BE2C (cell line): ENCODE data around the gene RPS13. TPM values are rescaled to one million over a fixed set of nuclear protein-coding genes. Genes with fewer than 3 reads are reported as not detected.
A peak's percentile ranks its signal among the peaks of the same experiment; 100 is the strongest.
"Not testable (repeated sequence)": the region's sequence is repeated elsewhere in the genome, so short reads cannot be mapped to it uniquely, and the experiment has no call there.

Experiments used
- DNase-seq: peaks from one replicate; pipeline ENCODE4 v3.0.0-alpha.2; 2020
- H3K27me3 ChIP-seq: fragments of 250-450 bp; sonication (Bioruptor Pico); 2 replicates; pipeline ENCODE4 v1.5.1; 2020; ENCODE audit warnings: mild to moderate bottlenecking
- H3K36me3 ChIP-seq: fragments of 250-450 bp; sonication (Bioruptor Pico); 2 replicates; pipeline ENCODE4 v1.5.1; 2020; ENCODE audit warnings: mild to moderate bottlenecking
- H3K4me1 ChIP-seq: fragments of 250-450 bp; sonication (Bioruptor Pico); 2 replicates; pipeline ENCODE4 v1.5.1; 2020
- H3K4me3 ChIP-seq: 2 replicates; pipeline ENCODE4 v1.5.1; 2011; ENCODE audit warnings: low read depth, low read length
- H3K9me3 ChIP-seq: fragments of 250-450 bp; sonication (Bioruptor Pico); 2 replicates; pipeline ENCODE4 v1.5.1; 2020
- polyA plus RNA-seq: library from polyadenylated mRNA; unstranded; fragments of >200 nt; gene quantifications from one replicate; pipeline ENCODE4 v1.2.1, GENCODE V29; 2012; ENCODE audit warnings: low read depth, missing spikeins; ENCODE audit not compliant: insufficient read length, insufficient read depth
- TF ChIP-seq, protein P1 (sequence below): IDR thresholded peaks from 2 replicates; pipeline ENCODE4 v1.5.1; 2012; ENCODE audit warnings: mild to moderate bottlenecking, low read depth, low read length

Gene RPS13
- polyA plus RNA-seq = 996 TPM

DNA sequence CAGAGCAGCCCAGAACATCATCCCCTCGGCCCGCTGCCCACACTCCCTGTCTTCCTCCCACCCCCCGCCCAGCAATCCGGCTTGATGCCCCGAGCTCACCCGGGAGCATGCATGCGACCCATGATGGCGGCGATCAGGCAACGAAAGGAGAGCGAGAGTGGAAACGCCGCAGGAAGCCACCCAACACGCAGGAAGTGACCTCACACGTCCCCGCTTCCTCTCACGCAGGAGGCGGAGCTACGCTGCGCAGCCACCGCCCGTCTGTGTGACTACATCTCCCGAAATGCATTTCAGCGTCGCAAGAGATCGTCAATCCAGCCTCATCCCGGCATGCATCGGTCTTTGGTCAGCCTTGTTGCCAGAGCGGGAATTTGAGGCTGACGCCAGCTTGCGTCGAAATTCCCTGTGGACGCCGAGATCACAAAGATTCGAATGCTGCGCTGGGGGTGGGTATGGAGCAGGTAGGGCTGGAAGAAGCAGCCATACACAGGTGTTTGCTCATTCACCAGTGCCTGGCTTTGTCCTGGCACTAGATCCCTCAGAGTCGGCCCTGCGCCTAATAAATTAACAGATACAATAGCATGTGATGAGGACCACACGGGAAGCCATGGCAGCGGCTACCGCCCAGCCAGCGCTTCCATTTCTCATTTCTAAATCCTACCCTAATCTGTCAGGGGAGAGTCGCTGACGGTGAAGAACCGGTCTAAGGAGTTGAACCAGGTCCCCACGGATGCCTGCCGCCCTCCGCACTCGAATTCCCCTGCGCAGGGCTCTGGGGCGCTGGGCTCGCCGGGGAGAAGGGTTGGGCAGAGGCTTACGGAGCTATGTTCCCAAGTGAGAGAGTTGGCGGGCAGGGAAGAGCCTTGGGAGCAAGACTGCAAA, at the start of gene RPS13:
Gene RPS13 (minus strand): TSS at position 148 of the 882 bp plus-strand sequence. CDS start 26 bp downstream, at position 122.
- TF ChIP-seq, protein P1, sequence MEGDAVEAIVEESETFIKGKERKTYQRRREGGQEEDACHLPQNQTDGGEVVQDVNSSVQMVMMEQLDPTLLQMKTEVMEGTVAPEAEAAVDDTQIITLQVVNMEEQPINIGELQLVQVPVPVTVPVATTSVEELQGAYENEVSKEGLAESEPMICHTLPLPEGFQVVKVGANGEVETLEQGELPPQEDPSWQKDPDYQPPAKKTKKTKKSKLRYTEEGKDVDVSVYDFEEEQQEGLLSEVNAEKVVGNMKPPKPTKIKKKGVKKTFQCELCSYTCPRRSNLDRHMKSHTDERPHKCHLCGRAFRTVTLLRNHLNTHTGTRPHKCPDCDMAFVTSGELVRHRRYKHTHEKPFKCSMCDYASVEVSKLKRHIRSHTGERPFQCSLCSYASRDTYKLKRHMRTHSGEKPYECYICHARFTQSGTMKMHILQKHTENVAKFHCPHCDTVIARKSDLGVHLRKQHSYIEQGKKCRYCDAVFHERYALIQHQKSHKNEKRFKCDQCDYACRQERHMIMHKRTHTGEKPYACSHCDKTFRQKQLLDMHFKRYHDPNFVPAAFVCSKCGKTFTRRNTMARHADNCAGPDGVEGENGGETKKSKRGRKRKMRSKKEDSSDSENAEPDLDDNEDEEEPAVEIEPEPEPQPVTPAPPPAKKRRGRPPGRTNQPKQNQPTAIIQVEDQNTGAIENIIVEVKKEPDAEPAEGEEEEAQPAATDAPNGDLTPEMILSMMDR = no peak
- peak; percentile 91 for DNase-seq
- H3K4me1 ChIP-seq = no peaks in the 10 kb centered on the region
- H3K27me3 ChIP-seq = no peaks in the 10 kb centered on the region
- peaks cover 33% of the 10 kb centered on the region for H3K36me3 ChIP-seq
- no peaks in the 10 kb centered on the region for H3K9me3 ChIP-seq
- H3K4me3 ChIP-seq = peak within 1 kb of the TSS; percentile 90

DNA sequence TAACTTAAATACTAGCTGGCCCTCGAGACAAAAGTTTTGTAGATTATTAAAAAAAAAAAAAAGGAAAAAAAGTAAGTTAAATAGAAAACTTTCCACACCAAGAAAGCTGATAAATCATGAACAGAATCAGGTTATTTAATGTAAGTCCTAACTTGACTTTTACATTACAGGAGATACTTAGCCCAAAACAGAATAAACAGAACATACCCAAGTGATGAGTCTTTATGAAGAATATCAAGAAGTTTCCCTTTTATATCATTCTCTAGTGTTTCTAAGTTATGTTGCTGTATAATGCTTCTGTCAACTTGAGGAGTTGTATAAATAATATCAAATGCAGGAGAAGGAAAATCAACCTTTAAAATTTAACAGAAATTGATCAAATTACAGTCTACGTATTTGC, 44.5 kb upstream of the RPS13 start:
- Histone ChIP-seq H3K36me3 (no peaks in the 10 kb centered on the region), H3K4me3 (no peak overlapping the region), H3K4me1 (no peaks in the 10 kb centered on the region), H3K9me3 (no peaks in the 10 kb centered on the region), H3K27me3 (no peaks in the 10 kb centered on the region)
- TF ChIP-seq, protein P1 = no peak
- no peak for DNase-seq

DNA sequence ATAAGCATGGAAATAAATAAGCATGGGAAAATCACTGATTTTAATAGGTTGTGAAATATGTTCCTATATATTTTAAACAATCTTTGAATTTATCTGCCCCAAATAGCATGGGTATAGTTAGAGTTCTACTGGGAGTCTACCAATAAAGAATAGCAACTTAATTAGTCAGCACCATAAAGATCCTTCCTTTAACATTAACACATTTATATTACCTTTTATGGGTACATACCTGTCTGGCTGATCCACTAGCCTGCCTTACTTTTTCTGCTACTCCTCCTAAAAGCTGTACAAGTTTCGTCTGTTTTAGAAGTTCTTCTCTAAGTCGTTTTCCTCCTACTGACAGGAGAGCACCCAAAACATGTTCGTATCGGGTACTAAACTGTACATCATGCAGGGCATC, 39.8 kb upstream of the RPS13 start:
- no peak for DNase-seq
- H3K4me1 ChIP-seq = no peaks in the 10 kb centered on the region
- H3K4me3 ChIP-seq = no peak overlapping the region
- no peaks in the 10 kb centered on the region for H3K27me3 ChIP-seq
- H3K9me3 ChIP-seq = no peaks in the 10 kb centered on the region
- H3K36me3 ChIP-seq = no peaks in the 10 kb centered on the region
- TF ChIP-seq, protein P1 = no peak

DNA sequence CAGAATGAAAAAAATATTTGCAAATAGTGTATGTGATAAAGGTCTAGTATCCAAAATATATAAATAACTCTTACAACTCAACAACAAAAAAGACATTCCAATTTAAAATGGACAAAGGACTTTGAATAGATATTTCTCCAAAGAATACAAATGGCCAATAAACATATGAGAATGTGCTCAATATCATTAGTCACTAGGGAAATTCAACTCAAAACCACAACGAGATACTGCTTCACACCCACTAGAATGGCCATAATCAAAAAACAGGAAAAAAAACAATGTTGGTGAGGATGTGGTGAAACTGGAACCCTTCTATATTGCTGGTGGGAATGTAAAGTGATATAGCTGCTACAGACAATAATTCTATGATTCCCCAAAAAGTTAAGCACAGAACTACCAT, 38.6 kb upstream of the RPS13 start:
- DNase-seq = no peak
- TF ChIP-seq, protein P1 = no peak
- no peaks in the 10 kb centered on the region for H3K9me3 ChIP-seq
- H3K36me3 ChIP-seq = no peaks in the 10 kb centered on the region
- no peaks in the 10 kb centered on the region for H3K27me3 ChIP-seq
- no peak overlapping the region for H3K4me3 ChIP-seq
- H3K4me1 ChIP-seq = no peaks in the 10 kb centered on the region

DNA sequence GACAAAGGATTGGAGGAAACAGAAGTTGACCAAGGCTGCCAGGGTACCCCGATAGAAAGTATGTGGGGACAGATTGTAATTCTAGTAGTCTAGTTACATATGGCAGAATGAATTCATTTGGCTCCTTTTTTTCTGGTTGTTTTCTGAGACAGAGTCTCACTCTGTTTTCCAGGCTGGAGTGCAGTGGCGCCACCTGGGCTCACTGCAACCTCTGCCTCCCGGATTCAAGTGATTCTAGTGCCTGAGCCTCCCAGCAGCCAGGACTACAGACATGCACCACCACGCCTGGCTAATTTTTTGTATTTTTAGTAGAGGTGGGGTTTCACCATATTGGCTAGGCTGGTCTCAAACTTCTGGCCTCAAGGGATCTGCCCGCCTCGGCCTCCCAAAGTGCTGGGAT, 30.3 kb upstream of the RPS13 start:
- H3K4me3 ChIP-seq, H3K36me3 ChIP-seq, H3K27me3 ChIP-seq, H3K4me1 ChIP-seq, H3K9me3 ChIP-seq: not testable (repeated sequence)
- TF ChIP-seq, protein P1 = peak; percentile 39
- DNase-seq = peak; percentile 10

DNA sequence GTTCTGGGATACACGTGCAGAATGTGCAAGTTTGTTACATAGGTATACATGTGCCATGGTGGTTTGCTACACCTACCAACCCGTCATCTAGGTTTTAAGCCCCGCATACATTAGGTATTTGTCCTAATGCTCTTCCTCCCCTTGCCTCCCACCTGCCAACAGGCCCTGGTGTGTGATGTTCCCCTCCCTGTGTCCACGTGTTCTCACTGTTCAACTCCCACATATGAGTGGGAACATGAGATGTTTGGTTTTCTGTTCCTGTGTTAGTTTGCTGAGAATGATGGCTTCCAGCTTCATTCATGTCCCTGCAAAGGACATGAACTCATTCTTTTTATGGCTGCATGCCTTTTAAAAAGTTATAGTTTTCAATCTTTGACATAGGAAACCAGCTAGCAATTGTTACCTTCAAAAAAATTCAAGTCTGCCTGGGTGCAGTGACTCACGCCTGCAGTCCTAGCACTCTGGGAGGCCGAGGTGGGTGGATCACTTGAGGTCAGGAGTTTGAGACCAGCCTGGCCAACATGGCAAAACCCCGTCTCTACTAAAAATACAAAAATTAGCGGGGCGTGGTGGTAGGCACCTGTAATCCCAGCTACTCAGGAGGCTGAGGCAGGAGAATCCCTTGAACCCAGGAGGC, 28.1 kb upstream of the RPS13 start:
- not testable (repeated sequence) for H3K4me3 ChIP-seq, H3K9me3 ChIP-seq, H3K27me3 ChIP-seq, H3K36me3 ChIP-seq, DNase-seq, H3K4me1 ChIP-seq
